MV-4-11 (cell line): Measurements from ENCODE around the gene PSMB7.
"Not testable (repeated sequence)": the region's sequence is repeated elsewhere in the genome, so short reads cannot be mapped to it uniquely, and the experiment has no call there.

Experiments
- DNase-seq: peaks from one replicate; lab custom pipeline; 2025; lab: John Stamatoyannopoulos, UW

Gene PSMB7

GRCh38 chr9:124442826-124443225 is 27.6 kb upstream of the PSMB7 start:
- no peak for DNase-seq

GRCh38 chr9:124442379-124442778 is 27.1 kb upstream of the PSMB7 start:
- no peak for DNase-seq

DNA sequence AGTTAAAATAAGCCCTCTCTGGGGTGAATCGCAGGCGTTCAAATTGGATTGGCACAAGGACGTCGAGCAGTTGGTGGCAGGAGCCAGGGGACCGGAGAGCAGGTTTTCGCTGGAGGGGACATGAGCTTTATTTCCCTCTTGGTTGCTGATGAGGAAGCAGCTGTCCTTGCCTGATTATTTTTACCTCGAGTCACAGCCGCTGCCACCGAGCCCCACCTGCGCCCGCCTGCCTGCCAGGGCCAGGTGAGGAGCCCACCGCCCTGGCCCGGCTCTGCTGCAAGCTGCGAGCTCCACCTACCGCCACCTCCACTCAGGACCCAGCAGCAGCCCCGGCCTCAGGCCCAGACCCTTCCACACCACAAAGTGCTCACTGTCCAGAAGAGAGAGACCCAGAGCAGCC is 26.0 kb upstream of the PSMB7 start:
- no peak for DNase-seq

DNA sequence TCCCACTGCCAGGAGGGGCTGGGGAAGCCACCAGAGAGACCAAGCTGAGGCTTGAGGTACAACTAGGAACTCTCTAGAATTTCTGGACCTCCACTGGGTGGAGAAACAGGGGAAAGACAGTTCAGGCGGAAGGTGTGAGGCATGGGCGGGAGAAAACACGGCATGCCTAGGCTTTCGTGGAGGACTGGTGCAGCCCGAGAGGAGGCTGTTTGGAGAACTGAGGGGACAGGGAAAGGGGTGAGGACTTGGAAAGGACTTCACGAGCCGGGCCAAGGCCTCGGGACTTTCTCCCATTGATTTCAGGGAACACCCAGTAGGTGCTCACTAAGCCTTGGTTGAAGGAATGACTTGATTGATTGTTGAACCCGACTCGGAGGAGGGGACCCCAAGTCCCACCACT is 25.5 kb upstream of the PSMB7 start:
- no peak for DNase-seq

DNA sequence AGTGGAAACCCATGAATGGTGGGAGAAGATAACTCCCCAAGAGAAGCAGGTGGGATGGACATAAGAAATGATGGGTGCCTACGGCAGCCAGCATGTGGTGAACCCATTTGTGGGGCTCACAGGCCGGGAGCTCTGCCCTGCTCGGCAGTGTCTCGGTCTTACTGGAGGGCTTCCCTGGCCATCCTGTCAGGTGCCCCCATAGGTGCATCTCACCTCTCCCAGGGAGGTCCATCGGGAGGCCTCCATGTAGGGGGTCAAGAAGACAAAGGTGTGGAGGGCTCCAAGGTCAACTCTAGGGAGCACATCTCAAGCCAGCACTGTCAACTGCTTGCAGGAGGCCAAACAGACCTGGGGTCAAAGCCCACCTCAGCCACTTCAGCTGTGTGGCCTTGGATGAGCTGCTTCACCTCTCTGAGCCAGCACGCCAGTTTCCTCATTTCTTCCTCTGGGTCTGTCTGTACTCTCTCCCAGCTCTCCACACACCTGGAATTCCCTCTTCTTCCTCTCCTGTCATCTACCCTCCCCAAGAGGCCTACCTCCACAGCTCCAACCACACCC is 24.5 kb upstream of the PSMB7 start:
- DNase-seq: no peak

- no peak for DNase-seq
Measured at GRCh38 chr9:124439086-124439485, 23.8 kb upstream of the PSMB7 start.

DNA sequence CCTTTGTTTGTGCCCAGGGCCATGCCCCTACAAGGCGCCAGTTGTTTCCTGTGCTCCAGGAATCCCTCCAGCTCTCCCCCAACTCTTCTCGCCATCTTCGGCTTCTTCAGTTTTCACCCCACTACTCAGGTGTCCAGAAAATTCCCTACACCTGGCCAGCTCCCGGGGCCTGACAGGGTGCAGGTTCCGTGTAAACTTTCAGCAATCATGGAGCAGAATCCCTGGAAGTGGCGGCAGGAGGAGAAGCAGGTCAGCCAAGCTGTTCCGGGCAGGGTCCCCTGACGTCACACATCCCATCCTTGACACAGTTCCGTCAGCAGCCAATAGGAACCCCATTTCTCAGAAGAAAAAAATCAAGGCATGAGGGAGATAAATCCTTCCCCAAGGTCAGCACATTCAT is 22.8 kb upstream of the PSMB7 start:
- no peak for DNase-seq

GRCh38 chr9:124437086-124437485 is 21.8 kb upstream of the PSMB7 start:
- DNase-seq: no peak

DNA sequence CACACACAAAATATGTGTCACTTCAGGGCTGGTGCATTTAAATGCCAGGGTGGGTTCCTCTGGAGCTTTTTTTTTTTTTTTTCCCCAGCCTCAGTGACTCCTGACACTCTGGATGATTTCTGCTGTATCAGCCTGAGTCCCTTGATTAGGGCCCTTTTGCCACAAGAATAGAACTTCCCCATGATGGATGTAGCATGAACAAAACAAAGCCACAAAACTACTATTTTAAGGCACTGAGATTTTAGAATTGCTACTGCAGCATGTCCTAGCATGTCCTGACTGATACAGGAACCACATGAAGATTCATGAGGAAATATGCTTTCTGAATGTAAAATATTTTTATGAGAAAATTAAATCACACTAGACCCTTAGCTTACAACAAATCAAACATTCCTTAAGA is 21.1 kb upstream of the PSMB7 start:
- DNase-seq: peak; percentile 70

GRCh38 chr9:124429530-124429867 is 14.3 kb upstream of the PSMB7 start:
- DNase-seq: no peak

GRCh38 chr9:124428751-124429529 is 13.7 kb upstream of the PSMB7 start:
- no peak for DNase-seq

DNA sequence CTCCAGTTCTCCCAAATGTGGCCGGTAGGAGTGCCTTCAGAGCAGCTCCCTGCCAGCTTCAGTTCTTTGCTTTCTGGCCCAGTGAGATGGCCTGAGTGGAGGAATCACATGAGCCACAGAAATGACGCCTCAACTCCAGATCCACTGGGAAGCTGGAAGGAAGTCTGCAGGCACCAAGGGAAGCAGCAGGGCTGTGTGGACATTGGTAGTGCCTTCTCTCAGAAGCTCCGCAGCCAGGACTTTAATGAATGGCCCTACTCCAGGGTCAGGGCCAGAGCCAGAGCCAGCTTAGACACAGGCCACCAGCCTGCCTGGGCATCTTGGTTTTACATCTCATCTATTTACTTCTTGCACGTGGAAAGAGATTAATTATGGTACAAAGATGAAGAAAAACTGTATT is 12.0 kb upstream of the PSMB7 start:
- no peak for DNase-seq

DNA sequence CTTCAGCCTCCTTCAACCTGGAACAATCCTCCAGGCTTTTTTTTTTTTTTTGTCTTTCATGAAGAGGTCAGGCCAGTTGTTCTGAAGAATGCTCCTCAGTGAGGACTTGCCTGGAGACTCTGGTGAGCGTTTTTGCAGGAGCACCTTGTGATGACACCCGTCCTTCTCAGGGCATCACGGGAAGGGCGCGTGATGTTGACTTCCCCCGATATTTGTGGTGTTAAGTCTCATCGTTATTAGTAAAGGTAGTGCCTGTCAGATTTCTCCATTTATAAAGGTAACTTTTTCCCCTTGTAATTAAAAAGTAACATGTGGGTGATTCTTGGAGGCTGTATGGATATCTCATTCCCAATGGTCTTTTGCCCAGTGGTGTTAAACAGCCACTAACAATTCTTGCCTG is 11.1 kb upstream of the PSMB7 start:
- no peak for DNase-seq

DNA sequence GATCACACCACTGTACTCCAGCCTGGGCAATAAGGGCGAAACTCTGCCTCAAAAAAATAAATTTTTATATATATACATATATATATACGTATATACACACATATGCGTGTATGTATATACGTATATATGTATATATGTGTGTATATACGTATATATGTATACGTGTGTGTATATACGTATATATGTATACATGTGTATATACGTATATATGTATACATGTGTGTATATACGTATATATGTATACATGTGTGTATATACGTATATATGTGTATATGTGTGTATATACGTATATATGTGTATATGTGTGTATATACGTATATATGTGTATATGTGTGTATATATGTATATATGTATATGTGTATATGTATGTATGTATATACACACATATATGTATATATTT is 10.5 kb upstream of the PSMB7 start:
- DNase-seq: not testable (repeated sequence)

DNA sequence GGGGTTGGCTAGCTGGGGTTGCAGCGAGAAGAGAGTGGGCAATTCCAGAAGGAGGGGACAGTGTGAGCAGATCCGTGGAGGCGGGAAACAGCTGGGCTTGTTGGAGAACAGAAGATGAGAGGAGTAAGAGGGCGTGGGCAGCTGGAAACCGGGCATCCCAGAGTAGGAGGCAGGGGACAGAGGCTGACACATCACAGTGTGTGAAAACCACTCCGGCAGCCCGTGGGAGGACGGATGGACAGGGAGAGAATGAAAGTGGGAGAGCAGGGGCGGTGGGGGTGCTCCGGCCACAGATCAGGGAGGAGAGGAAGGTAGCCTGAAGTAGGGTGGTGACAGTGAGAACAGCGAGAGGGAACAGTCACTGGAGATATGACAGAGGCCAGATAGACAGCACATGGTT is 8.3 kb upstream of the PSMB7 start:
- no peak for DNase-seq

DNA sequence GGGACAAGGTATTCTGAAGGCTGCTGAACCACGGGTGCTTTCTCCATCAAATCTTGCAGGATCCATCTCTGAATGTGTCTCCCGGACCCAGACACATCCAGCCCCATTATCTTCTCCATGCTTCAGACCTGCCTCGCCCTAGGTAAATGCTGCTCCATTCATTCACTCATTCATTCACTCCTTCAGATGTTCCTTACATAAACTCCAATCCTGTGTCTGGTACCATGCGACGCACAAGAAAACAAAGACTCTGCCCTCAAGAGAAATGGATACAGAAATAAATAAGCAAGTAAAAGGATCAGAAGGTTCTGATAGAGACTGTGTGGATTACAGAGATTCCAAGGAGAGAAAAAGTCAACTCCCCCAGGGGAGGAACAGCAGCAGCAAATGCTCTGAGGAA is 7.9 kb upstream of the PSMB7 start:
- no peak for DNase-seq

- no peak for DNase-seq
Measured at GRCh38 chr9:124420991-124421543, 5.8 kb upstream of the PSMB7 start.

GRCh38 chr9:124419832-124420489 is 4.7 kb upstream of the PSMB7 start:
- DNase-seq: peak; percentile 16

DNA sequence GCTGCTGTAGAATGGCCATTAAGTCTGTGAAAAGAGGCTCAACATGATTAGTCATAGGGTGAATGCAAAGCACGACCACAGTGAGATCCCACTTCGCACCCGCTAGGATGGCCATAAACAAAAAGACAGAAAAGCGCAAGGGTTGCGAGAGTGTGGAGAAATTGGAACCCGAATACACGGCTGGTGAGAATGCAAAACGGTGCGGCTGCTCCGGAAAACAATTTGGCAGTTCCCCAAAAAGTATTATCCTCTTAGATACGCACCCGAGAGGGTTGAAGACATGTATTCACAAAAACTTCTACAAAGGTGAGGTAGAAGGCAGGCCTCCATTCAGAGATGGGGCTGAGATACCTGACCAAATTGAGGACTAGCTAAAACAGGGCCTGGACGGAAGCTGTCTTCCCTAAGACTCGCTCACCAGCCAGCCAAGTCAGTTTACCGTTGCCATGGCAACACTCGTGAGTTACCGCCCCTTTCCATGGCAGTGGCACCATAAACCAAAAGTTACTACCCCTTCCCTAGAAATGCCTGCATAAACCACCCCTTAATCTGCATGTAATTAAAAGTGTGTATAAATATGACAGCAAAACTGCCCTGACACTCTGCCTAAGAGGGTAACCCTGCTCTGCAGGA is 726 bp upstream of the PSMB7 start:
- no peak for DNase-seq

GRCh38 chr9:124414612-124415011 is 630 bp downstream of the PSMB7 start:
- no peak for DNase-seq

DNA sequence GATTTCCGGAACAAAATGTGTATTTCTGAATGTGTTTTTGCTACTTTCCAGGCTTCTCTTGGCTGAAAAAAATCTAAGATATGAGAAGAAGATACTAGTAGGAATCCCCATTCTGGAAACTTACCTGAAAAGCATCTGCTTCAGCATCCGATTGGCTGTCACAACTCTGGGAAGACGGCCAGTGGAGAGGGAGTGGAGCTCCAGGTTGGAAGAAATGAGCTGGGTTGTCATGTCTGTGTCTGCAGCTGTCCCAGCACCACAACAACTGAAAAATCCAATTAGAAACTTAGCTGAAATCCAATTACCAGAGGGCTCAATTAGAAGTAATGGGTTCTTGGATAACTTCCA is 3.0 kb downstream of the PSMB7 start:
- no peak for DNase-seq

- peak; percentile 26 for DNase-seq
Measured at GRCh38 chr9:124411514-124412227, 3.6 kb downstream of the PSMB7 start.
